OCI-LY3 (cell line): ENCODE measurements around the gene EDEM2.

ENCODE experiments used
- EZH2phosphoT487 ChIP-seq: fragments of 200-600 bp; shearing (Covaris generic); IDR thresholded peaks from 2 replicates; pipeline ENCODE4 v1.6.1; 2018; ENCODE audit warnings: antibody characterized with exemption, mixed run types, low read depth
- TF ChIP-seq, protein P1 (sequence below): fragments of 200-600, 300-600 bp; sonication (generic); IDR thresholded peaks from 2 replicates; pipeline ENCODE4 v1.5.1; 2014; ENCODE audit warnings: antibody characterized with exemption, low read length, low read depth

DNA sequence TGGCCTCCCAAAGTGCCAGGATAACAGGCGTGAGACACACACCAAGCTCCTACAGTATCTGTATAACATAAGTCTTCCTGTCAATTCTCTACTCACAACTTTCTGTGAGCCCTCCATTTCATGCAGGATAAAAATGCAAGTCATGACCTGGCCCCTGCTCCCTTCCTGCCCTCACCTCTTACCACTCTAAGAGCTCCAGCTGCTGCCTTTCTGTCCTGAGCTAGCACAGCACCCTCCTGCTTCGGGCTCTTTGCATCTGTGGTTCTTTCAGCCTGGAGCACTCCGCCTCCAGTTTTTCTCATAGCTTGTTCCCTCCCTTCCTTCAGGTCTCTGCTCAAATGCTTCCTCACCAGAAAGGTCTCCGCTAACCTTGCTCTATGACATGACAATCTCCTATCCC lies 30.9 kb downstream of the EDEM2 start:
- TF ChIP-seq, protein P1, sequence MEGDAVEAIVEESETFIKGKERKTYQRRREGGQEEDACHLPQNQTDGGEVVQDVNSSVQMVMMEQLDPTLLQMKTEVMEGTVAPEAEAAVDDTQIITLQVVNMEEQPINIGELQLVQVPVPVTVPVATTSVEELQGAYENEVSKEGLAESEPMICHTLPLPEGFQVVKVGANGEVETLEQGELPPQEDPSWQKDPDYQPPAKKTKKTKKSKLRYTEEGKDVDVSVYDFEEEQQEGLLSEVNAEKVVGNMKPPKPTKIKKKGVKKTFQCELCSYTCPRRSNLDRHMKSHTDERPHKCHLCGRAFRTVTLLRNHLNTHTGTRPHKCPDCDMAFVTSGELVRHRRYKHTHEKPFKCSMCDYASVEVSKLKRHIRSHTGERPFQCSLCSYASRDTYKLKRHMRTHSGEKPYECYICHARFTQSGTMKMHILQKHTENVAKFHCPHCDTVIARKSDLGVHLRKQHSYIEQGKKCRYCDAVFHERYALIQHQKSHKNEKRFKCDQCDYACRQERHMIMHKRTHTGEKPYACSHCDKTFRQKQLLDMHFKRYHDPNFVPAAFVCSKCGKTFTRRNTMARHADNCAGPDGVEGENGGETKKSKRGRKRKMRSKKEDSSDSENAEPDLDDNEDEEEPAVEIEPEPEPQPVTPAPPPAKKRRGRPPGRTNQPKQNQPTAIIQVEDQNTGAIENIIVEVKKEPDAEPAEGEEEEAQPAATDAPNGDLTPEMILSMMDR, result no peak
- TF ChIP-seq EZH2phosphoT487, result no peak
